Keratinocyte (primary cell): ENCODE measurements around the gene SDCCAG8. TPM values are rescaled to one million over a fixed set of nuclear protein-coding genes. Genes with fewer than 3 reads are reported as not detected.

Source experiments
- DNase-seq: peaks from one replicate; pipeline ENCODE4 v3.0.0-alpha.2; 2011; ENCODE audit warnings: low read depth, missing footprints, low spot score
- FAIRE-seq: peaks from 2 replicates; lab custom pipeline; 2011; peaks lifted over from hg19 to GRCh38; lab: Jason Lieb, UNC
- H2AFZ ChIP-seq: 2 replicates; pipeline ENCODE4 v1.6.0; 2012; ENCODE audit warnings: low read length, control low read depth, inconsistent platforms; ENCODE audit not compliant: control insufficient read depth
- H3K27ac ChIP-seq: 2 replicates; pipeline ENCODE4 v1.5.1; 2011; ENCODE audit warnings: low read length; ENCODE audit not compliant: control insufficient read depth, insufficient read depth
- H3K27me3 ChIP-seq: 3 replicates; pipeline ENCODE4 v1.6.0; 2011; ENCODE audit warnings: low read length; ENCODE audit not compliant: control insufficient read depth, insufficient read depth; ENCODE audit errors: extremely low read depth
- H3K36me3 ChIP-seq, 2 experiments: 2 replicates in 1 of 2; 3 replicates in 1 of 2; pipeline ENCODE4 v1.5.1; 2011; ENCODE audit warnings: low read length in 2 of 2, mild to moderate bottlenecking in 1 of 2; ENCODE audit not compliant: control insufficient read depth in 2 of 2, insufficient read depth in 2 of 2; ENCODE audit errors: extremely low read depth in 1 of 2
- H3K4me1 ChIP-seq: 3 replicates; pipeline ENCODE4 v1.5.1; 2011; ENCODE audit warnings: low read length; ENCODE audit not compliant: control insufficient read depth, insufficient read depth; ENCODE audit errors: extremely low read depth
- H3K4me2 ChIP-seq: 3 replicates; pipeline ENCODE4 v1.6.0; 2011; ENCODE audit warnings: low read depth, low read length; ENCODE audit not compliant: control insufficient read depth, insufficient read depth; ENCODE audit errors: extremely low read depth
- H3K4me3 ChIP-seq, 3 experiments: fragments of 200-600 bp in 1 of 3; sonication (generic) in 1 of 3; 2 replicates in 2 of 3; 3 replicates in 1 of 3; pipeline ENCODE4 v1.5.1; 2011 to 2016; ENCODE audit warnings: low read length in 3 of 3, mild to moderate bottlenecking in 3 of 3, control low read depth in 2 of 3, inconsistent platforms in 1 of 3, low read depth in 1 of 3, mixed read lengths in 1 of 3, mixed run types in 1 of 3, moderate library complexity in 1 of 3; ENCODE audit not compliant: control insufficient read depth in 2 of 3, insufficient read depth in 2 of 3; ENCODE audit errors: extremely low read depth in 1 of 3
- H3K79me2 ChIP-seq: 2 replicates; pipeline ENCODE4 v1.6.0; 2012; ENCODE audit warnings: low read length; ENCODE audit not compliant: control insufficient read depth, insufficient read depth
- H3K9ac ChIP-seq: 3 replicates; pipeline ENCODE4 v1.6.0; 2011; ENCODE audit warnings: low read length; ENCODE audit not compliant: control insufficient read depth, insufficient read depth; ENCODE audit errors: extremely low read depth
- H3K9me1 ChIP-seq: 3 replicates; pipeline ENCODE4 v1.6.0; 2011; ENCODE audit warnings: low read length; ENCODE audit not compliant: control insufficient read depth, insufficient read depth; ENCODE audit errors: extremely low read depth
- H3K9me3 ChIP-seq: 2 replicates; pipeline ENCODE4 v1.5.1; 2012; ENCODE audit warnings: low read depth, low read length; ENCODE audit not compliant: control insufficient read depth
- H4K20me1 ChIP-seq: 3 replicates; pipeline ENCODE4 v1.6.0; 2011; ENCODE audit warnings: low read length; ENCODE audit not compliant: control insufficient read depth, insufficient read depth; ENCODE audit errors: extremely low read depth
- CTCF ChIP-seq, 3 experiments: IDR thresholded peaks in 1 of 3; conservative IDR thresholded peaks in 1 of 3; optimal IDR thresholded peaks in 1 of 3; 2 replicates in 2 of 3; 3 replicates in 1 of 3; pipeline versions ENCODE3 to v1.5.1; 2011; ENCODE audit warnings: low read length in 3 of 3, mild to moderate bottlenecking in 3 of 3, moderate library complexity in 2 of 3, control low read depth in 1 of 3, inconsistent platforms in 1 of 3; ENCODE audit not compliant: insufficient read depth in 2 of 3; ENCODE audit errors: extremely low read depth in 1 of 3
- EZH2 ChIP-seq: IDR thresholded peaks from one replicate; pipeline ENCODE4 v1.6.1; 2012; ENCODE audit warnings: inconsistent platforms, mild to moderate bottlenecking, low read length, moderate library complexity
- dilution Hi-C: fragments of 300-500 bp; cut with MboI; formaldehyde crosslinking; loops from one replicate; pipeline ENCODE4 v1.7.0; 2020; ENCODE audit warnings: low sequenced_read_pairs; ENCODE audit not compliant: extremely low pct_ligation_motif_present
- polyA plus RNA-seq, 5 experiments: library from polyadenylated mRNA; depleted of rRNA in 3 of 5; stranded (reverse) in 3 of 5; stranded (forward) in 1 of 5; unstranded in 1 of 5; fragments of >200 nt; gene quantifications; 1 replicate in 1 of 5; 2 replicates in 3 of 5; 3 replicates in 1 of 5; pipeline versions ENCODE4 v1.2.1 to v1.2.3, GENCODE V29; 2011 to 2012; ENCODE audit warnings: missing spikeins in 2 of 5, low read depth in 1 of 5, low replicate concordance in 1 of 5

SDCCAG8 gene
- polyA plus RNA-seq, 1 donor (not counting 4 experiments of a cell fraction or from before 2014, with no cell fraction given), result 61.6 TPM

GRCh38 chr1:243489158-243489527 is 233.3 kb downstream of the SDCCAG8 start:
- dilution Hi-C loops, result no loop called here
- H3K36me3 ChIP-seq, result peaks cover 5 to 7% of the 10 kb centered on the region in 2 experiments
- H3K9me3 ChIP-seq, result no peaks in the 10 kb centered on the region
- DNase-seq, result no peak
- no peak overlapping the region for H3K27ac ChIP-seq
- no peaks in the 10 kb centered on the region for H4K20me1 ChIP-seq
- H2AFZ ChIP-seq, result no peak overlapping the region
- no peaks in the 10 kb centered on the region for H3K9me1 ChIP-seq
- TF ChIP-seq CTCF (optimal IDR thresholded peaks at IDR 0.05 in 1 of 3, IDR thresholded peaks at IDR 0.05 in 1 of 3, conservative IDR thresholded peaks at IDR 0.05 in 1 of 3; ENCODE audit: extremely low read depth in 1 of 3, insufficient read depth in 2 of 3, low read length in 3 of 3) (no peak), EZH2 (no peak)
- H3K9ac ChIP-seq, result no peak overlapping the region
- H3K4me2 ChIP-seq, result peak overlapping the region; percentile 58
- peak overlapping the region in 1 of 3 experiments; percentile 60 for H3K4me3 ChIP-seq
- FAIRE-seq, result no peak
- no peaks in the 10 kb centered on the region for H3K4me1 ChIP-seq
- no peaks in the 10 kb centered on the region for H3K27me3 ChIP-seq
- peaks cover 20% of the 10 kb centered on the region for H3K79me2 ChIP-seq

GRCh38 chr1:243489681-243490546 is 234.1 kb downstream of the SDCCAG8 start:
- Histone ChIP-seq H3K36me3 (peaks cover 5 to 7% of the 10 kb centered on the region in 2 experiments), H3K9me1 (no peaks in the 10 kb centered on the region), H3K4me3 (no peak overlapping the region), H4K20me1 (no peaks in the 10 kb centered on the region), H3K9me3 (no peaks in the 10 kb centered on the region), H3K9ac (no peak overlapping the region), H2AFZ (no peak overlapping the region), H3K4me1 (no peaks in the 10 kb centered on the region), H3K79me2 (peaks cover 20% of the 10 kb centered on the region), H3K27me3 (no peaks in the 10 kb centered on the region), H3K27ac (no peak overlapping the region), H3K4me2 (no peak overlapping the region)
- DNase-seq (no peak), FAIRE-seq (no peak)
- TF ChIP-seq CTCF (optimal IDR thresholded peaks at IDR 0.05 in 1 of 3, IDR thresholded peaks at IDR 0.05 in 1 of 3, conservative IDR thresholded peaks at IDR 0.05 in 1 of 3; ENCODE audit: extremely low read depth in 1 of 3, insufficient read depth in 2 of 3, low read length in 3 of 3), result no peak
- no peak for TF ChIP-seq EZH2
- dilution Hi-C loops, result no loop called here
